HAP-1 (cell line): Measurements from ENCODE around the gene KCNJ3.

Experiments
- DNase-seq, 2 experiments: peaks; one replicate each; pipeline ENCODE4 v3.0.0-alpha.2; 2016 to 2020; ENCODE audit warnings: low spot score in 2 of 2
- H3K27me3 ChIP-seq: fragments of 250-450 bp; sonication (Bioruptor Pico); 2 replicates; pipeline ENCODE4 v1.5.1; 2020; ENCODE audit warnings: low read depth, mild to moderate bottlenecking, moderate library complexity
- H3K36me3 ChIP-seq: fragments of 250-450 bp; sonication (Bioruptor Pico); replicated peaks from 2 replicates; pipeline ENCODE4 v1.5.1; 2020; ENCODE audit warnings: mild to moderate bottlenecking
- H3K4me1 ChIP-seq: fragments of 250-450 bp; sonication (Bioruptor Pico); 2 replicates; pipeline ENCODE4 v1.5.1; 2020; ENCODE audit warnings: mild to moderate bottlenecking
- H3K4me3 ChIP-seq: fragments of 250-450 bp; sonication (Bioruptor Pico); 2 replicates; pipeline ENCODE4 v1.5.1; 2020; ENCODE audit warnings: mild to moderate bottlenecking, moderate library complexity
- H3K9me3 ChIP-seq: fragments of 250-450 bp; sonication (Bioruptor Pico); 2 replicates; pipeline ENCODE4 v1.5.1; 2020; ENCODE audit warnings: mild to moderate bottlenecking, moderate library complexity
- in situ Hi-C: fragments of 300-500 bp; cut with MboI; formaldehyde crosslinking; loops from 3 replicates; pipeline ENCODE4 v1.14.3; 2020; ENCODE audit warnings: low sequenced_read_pairs, inconsistent platforms, mixed read lengths

The KCNJ3 gene

DNA sequence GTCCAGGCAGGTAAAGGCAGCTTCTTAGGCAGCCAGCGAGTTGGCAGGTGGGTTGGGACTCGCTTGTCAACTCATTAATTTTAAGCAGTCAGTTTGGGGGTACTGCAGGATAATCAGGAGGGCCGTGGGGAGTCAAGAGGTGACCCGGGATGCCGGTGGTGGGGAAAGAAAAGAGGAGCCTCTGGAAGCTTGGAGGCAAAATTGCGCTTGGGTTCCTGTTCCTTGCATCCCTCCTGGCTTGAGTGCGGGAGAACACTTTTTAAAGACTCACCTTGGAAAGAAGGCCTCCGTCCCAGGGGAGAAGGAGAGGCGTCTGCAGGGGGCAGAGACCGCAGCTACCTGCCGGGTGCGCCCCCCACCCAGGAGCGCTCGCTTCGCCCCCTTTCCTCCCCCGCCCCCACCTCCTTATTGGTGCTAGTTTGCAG, at the start of gene KCNJ3:
Gene KCNJ3, plus strand, starts transcription at position 400 of the 425 bp plus-strand sequence. CDS start 81 bp downstream, outside the sequence.
- DNase-seq: no peak
- no peaks in the 10 kb centered on the region for H3K9me3 ChIP-seq
- in situ Hi-C loops: no loop called here
- no peaks in the 10 kb centered on the region for H3K27me3 ChIP-seq
- no peaks in the 10 kb centered on the region for H3K4me1 ChIP-seq
- peak within 1 kb of the TSS; percentile 18 for H3K4me3 ChIP-seq
- no peaks in the 10 kb centered on the region for H3K36me3 ChIP-seq

GRCh38 chr2:154655499-154655898, 43.0 kb upstream of the KCNJ3 start:
- H3K36me3 ChIP-seq: no peaks in the 10 kb centered on the region
- no peak for DNase-seq
- in situ Hi-C loops: no loop called here
- no peak overlapping the region for H3K4me3 ChIP-seq
- no peaks in the 10 kb centered on the region for H3K4me1 ChIP-seq
- no peaks in the 10 kb centered on the region for H3K9me3 ChIP-seq
- no peaks in the 10 kb centered on the region for H3K27me3 ChIP-seq

DNA sequence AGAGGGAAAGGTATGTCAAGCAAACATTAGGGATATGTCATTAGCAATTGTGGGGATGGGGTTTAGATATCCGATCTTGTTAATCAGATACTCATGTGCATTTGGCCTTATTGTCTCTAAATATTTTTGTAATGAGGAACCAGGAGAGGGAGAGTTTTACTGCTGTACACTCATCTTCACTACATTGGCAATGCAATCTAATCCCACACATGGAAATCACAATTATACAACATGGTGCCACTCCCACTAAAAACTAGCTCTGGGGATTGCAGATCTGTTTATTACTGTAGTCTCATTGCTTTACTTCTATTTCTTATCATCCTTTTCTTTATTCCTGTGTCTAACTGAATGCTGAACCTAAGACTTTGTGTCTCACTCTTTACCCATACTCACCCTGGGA, 39.6 kb upstream of the KCNJ3 start:
- Histone ChIP-seq H3K27me3 (no peaks in the 10 kb centered on the region), H3K36me3 (no peaks in the 10 kb centered on the region), H3K4me3 (no peak overlapping the region), H3K9me3 (no peaks in the 10 kb centered on the region), H3K4me1 (no peaks in the 10 kb centered on the region; the same call in 1 of the 2 replicates)
- DNase-seq: no peak
- in situ Hi-C loops: no loop called here

- no peaks in the 10 kb centered on the region; the same call in 1 of the 2 replicates for H3K4me1 ChIP-seq
- DNase-seq: no peak
- H3K9me3 ChIP-seq: no peaks in the 10 kb centered on the region
- H3K36me3 ChIP-seq: no peaks in the 10 kb centered on the region
- in situ Hi-C loops: no loop called here
- no peaks in the 10 kb centered on the region for H3K27me3 ChIP-seq
- no peak overlapping the region for H3K4me3 ChIP-seq
Observed at GRCh38 chr2:154664248-154664647, 34.2 kb upstream of the KCNJ3 start.

GRCh38 chr2:154670083-154670482, 28.4 kb upstream of the KCNJ3 start:
- Histone ChIP-seq H3K27me3 (no peaks in the 10 kb centered on the region), H3K9me3 (no peaks in the 10 kb centered on the region), H3K36me3 (no peaks in the 10 kb centered on the region), H3K4me1 (no peaks in the 10 kb centered on the region), H3K4me3 (no peak overlapping the region)
- no peak for DNase-seq
- in situ Hi-C loops: no loop called here

DNA sequence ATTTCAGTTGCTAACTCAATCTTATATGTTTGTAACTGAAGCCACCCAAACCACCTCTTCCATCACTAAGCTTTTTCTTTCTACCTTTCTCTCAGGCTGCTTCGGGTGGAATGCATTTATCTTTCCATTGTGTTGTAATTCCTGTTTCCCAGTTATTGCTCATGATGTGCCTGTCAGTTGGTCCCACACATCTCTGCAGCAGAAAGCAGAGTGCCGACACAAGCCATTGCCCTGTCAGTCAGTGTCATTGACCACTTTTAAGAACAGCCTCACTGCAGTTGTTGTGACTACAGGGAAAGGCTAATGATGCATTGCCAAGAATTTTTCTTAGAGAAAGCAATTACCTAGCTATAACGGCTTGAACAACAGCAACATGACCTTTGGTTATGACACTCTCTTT, 24.8 kb upstream of the KCNJ3 start:
- no peaks in the 10 kb centered on the region for H3K27me3 ChIP-seq
- no peak for DNase-seq
- in situ Hi-C loops: no loop called here

DNA sequence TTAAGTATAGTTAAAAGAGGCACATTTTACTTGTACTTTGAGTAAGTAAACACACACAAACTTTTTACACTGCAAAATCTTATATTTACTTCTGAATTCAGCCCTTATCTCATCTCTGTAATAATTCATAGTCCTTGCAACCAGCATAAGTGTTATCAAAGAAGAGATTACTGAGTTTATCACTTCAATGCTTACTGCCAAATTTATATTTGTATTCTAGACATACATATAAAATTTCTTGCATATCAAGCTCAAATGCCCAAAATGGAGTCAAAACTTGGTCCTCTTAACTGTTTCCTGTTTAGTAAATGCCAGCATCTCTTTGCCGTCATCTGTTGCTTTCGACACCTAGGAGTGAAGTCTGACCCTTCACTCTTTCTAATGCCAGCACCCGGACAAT, 21.1 kb upstream of the KCNJ3 start:
- DNase-seq: no peak
- H3K4me3 ChIP-seq: no peak overlapping the region
- no peaks in the 10 kb centered on the region for H3K27me3 ChIP-seq
- in situ Hi-C loops: no loop called here
- no peaks in the 10 kb centered on the region for H3K9me3 ChIP-seq
- no peaks in the 10 kb centered on the region for H3K4me1 ChIP-seq
- H3K36me3 ChIP-seq: no peaks in the 10 kb centered on the region

More for the DNA sequence above, 24.8 kb upstream of the KCNJ3 start:
- no peak overlapping the region for H3K4me3 ChIP-seq
- no peaks in the 10 kb centered on the region for H3K36me3 ChIP-seq
- H3K4me1 ChIP-seq: no peaks in the 10 kb centered on the region
- H3K9me3 ChIP-seq: no peaks in the 10 kb centered on the region

DNA sequence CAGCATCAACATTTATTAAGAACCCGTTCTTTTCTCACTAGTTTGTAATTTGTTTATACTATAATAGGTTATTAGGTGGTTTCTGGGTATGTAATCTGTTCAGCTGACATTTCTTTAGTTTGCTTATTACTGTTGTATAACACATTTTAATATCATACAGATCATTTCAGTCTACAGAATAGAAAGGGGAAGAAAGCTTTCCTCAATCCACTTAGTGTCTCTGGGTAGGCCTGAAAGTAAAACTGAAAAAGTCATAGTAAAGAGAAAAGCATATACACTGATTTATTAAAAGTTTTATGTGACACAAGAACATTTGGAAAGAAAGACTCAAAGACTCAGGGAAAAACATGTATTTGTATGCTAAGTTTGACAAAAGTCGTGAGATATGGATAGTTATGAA, 16.8 kb upstream of the KCNJ3 start:
- DNase-seq: no peak
- no peaks in the 10 kb centered on the region for H3K36me3 ChIP-seq
- in situ Hi-C loops: no loop called here
- H3K4me3 ChIP-seq: no peak overlapping the region
- H3K4me1 ChIP-seq: no peaks in the 10 kb centered on the region; the same call in 1 of the 2 replicates
- H3K9me3 ChIP-seq: no peaks in the 10 kb centered on the region
- H3K27me3 ChIP-seq: no peaks in the 10 kb centered on the region

DNA sequence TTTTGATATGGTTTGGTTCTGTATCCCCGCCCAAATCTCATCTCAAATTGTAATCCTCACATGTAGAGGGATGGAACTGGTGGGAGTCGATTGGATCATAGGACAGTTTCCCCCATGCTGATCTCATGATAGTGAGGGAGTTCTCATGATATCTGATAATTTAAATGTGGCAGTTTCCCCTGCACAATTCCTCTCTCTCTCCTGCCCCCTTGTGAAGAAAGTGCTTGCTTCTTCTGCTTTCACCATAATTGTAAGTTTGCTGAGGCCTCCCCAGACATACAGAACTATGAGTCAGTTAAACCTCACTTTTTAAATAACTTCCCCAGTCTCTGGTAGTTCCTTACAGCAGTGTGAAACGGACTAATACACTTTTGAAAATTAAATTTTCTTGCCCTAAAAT, 12.3 kb upstream of the KCNJ3 start:
- Histone ChIP-seq H3K4me1 (no peaks in the 10 kb centered on the region; the same call in 1 of the 2 replicates), H3K4me3 (no peak overlapping the region), H3K27me3 (no peaks in the 10 kb centered on the region), H3K9me3 (no peaks in the 10 kb centered on the region), H3K36me3 (no peaks in the 10 kb centered on the region)
- peak in 1 of 2 experiments; percentile 17 for DNase-seq
- in situ Hi-C loops: no loop called here

- in situ Hi-C loops: no loop called here
- Histone ChIP-seq H3K27me3 (no peaks in the 10 kb centered on the region), H3K9me3 (no peaks in the 10 kb centered on the region), H3K36me3 (no peaks in the 10 kb centered on the region), H3K4me1 (no peaks in the 10 kb centered on the region; the same call in 1 of the 2 replicates), H3K4me3 (no peak overlapping the region)
- DNase-seq: no peak
Observed at GRCh38 chr2:154688373-154688772, 10.1 kb upstream of the KCNJ3 start.

- in situ Hi-C loops: no loop called here
- H3K27me3 ChIP-seq: no peaks in the 10 kb centered on the region
- no peaks in the 10 kb centered on the region for H3K36me3 ChIP-seq
- DNase-seq: no peak
- H3K9me3 ChIP-seq: no peaks in the 10 kb centered on the region
- no peak overlapping the region for H3K4me3 ChIP-seq
- H3K4me1 ChIP-seq: no peaks in the 10 kb centered on the region; the same call in 1 of the 2 replicates
Observed at GRCh38 chr2:154689158-154689557, 9.3 kb upstream of the KCNJ3 start.

DNA sequence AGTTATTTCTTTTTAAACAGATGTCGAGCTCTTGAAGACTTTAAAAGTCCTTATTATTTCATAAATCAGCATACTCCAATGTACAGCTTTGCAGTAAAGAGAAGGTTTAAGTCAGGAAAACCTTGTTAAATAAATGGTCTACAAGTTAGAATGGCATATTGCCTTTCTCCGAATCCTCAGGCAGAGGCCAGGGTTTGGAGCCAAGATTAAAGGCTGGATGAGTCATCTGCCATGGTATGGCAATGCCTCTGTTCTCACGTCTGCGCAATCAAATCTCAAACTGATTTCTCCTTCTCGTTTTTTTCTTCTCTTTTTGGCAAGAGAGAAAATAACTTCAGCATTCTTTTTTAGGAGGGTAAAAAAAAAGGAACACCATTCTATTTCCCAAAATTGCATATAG, 5.6 kb upstream of the KCNJ3 start:
- no peak for DNase-seq
- no peaks in the 10 kb centered on the region for H3K36me3 ChIP-seq
- no peak overlapping the region for H3K4me3 ChIP-seq
- in situ Hi-C loops: no loop called here
- H3K9me3 ChIP-seq: no peaks in the 10 kb centered on the region
- no peaks in the 10 kb centered on the region for H3K4me1 ChIP-seq
- no peaks in the 10 kb centered on the region for H3K27me3 ChIP-seq

DNA sequence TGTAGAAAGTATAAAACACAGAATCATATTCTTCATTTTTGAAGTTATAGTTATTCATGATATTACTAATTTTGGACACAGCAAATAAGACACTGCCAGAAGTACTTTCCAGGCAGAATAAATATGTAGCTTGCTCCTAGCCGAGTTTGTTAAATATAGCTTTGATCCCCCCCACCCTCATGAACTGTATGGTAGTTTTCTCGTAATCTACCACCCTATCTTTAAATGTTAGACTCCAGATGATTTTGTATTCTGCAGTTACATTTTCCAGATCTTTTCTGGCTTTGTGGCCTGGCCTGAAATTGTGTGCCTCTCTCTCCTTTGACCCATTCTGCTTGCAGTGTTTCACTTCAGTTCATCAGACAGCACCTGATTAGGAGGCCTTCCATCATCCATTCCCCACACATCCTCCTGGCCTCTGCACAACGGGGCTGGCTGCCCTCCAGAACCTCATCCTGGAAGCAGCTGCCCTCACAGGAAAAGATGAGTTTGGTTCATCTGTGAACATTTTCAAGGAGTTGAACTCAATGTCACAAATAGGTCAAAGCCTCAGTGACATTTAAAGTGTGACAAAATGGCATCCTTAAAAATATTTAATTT, 4.7 kb upstream of the KCNJ3 start:
- no peak overlapping the region for H3K4me3 ChIP-seq
- no peaks in the 10 kb centered on the region for H3K36me3 ChIP-seq
- no peaks in the 10 kb centered on the region for H3K9me3 ChIP-seq
- DNase-seq: no peak
- H3K27me3 ChIP-seq: no peaks in the 10 kb centered on the region
- in situ Hi-C loops: no loop called here
- H3K4me1 ChIP-seq: no peaks in the 10 kb centered on the region

GRCh38 chr2:154694881-154695280, 3.6 kb upstream of the KCNJ3 start:
- Histone ChIP-seq H3K36me3 (no peaks in the 10 kb centered on the region), H3K4me1 (no peaks in the 10 kb centered on the region), H3K4me3 (no peak overlapping the region), H3K27me3 (no peaks in the 10 kb centered on the region), H3K9me3 (no peaks in the 10 kb centered on the region)
- no peak for DNase-seq
- in situ Hi-C loops: no loop called here

DNA sequence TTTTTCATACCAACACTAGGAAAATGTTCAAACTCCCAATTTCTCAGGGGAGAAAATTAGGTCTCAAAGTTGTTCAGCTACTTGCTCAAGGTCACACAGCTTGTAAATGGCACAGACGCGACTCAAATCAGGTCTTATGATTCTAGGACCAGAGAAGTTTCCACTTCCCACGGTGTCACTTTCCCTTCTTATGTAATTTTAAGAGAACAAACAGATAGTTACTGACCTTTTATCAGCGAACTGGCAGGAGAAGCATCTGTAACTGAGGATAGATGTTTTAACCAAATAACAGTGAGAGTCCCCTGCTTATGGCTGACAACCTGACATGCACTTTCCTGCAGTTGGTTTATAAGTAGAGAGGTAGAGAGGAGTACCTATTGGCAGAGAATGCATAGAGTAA, 2.1 kb upstream of the KCNJ3 start:
- in situ Hi-C loops: no loop called here
- Histone ChIP-seq H3K36me3 (no peaks in the 10 kb centered on the region), H3K27me3 (no peaks in the 10 kb centered on the region)

More for the DNA sequence above, 2.1 kb upstream of the KCNJ3 start:
- DNase-seq: no peak
- no peaks in the 10 kb centered on the region for H3K4me1 ChIP-seq
- no peak overlapping the region for H3K4me3 ChIP-seq
- no peaks in the 10 kb centered on the region for H3K9me3 ChIP-seq
